Smooth muscle cell (in vitro differentiated cells): ENCODE measurements around the gene NADSYN1. TPM values are rescaled to one million over a fixed set of nuclear protein-coding genes. Genes with fewer than 3 reads are reported as not detected.

ENCODE experiments used
- DNase-seq: peaks from one replicate; lab custom pipeline; 2025; ENCODE audit not compliant: unreplicated experiment; lab: John Stamatoyannopoulos, UW
- H2AFZ ChIP-seq: fragments of 200-600 bp; sonication (generic); 2 replicates; pipeline ENCODE4 v1.6.0; 2016; ENCODE audit warnings: antibody characterized with exemption, low read depth, mild to moderate bottlenecking
- H3F3A ChIP-seq: fragments of 200-600 bp; sonication (generic); 2 replicates; pipeline ENCODE4 v1.6.0; 2017; ENCODE audit warnings: antibody characterized with exemption, low read depth
- H3K27ac ChIP-seq: fragments of 200-600 bp; sonication (generic); 2 replicates; pipeline ENCODE4 v1.5.1; 2016; ENCODE audit warnings: low read depth, mild to moderate bottlenecking
- H3K27me3 ChIP-seq: fragments of 200-600 bp; sonication (generic); 2 replicates; pipeline ENCODE4 v1.6.1; 2016; ENCODE audit warnings: low read depth, mild to moderate bottlenecking
- H3K36me3 ChIP-seq: fragments of 200-600 bp; sonication (generic); 2 replicates; pipeline ENCODE4 v1.5.1; 2016; ENCODE audit warnings: low read depth
- H3K4me1 ChIP-seq: fragments of 200-600 bp; sonication (generic); 2 replicates; pipeline ENCODE4 v1.5.1; 2016; ENCODE audit warnings: low read depth
- H3K4me2 ChIP-seq: fragments of 200-600 bp; sonication (generic); 2 replicates; pipeline ENCODE4 v1.6.0; 2016; ENCODE audit warnings: mild to moderate bottlenecking
- H3K4me3 ChIP-seq: fragments of 200-600 bp; sonication (generic); 2 replicates; pipeline ENCODE4 v1.5.1; 2016; ENCODE audit warnings: mild to moderate bottlenecking
- H3K79me2 ChIP-seq: fragments of 200-600 bp; sonication (generic); 2 replicates; pipeline ENCODE4 v1.6.0; 2016; ENCODE audit warnings: low read depth, mild to moderate bottlenecking
- H3K9ac ChIP-seq: fragments of 200-600 bp; sonication (generic); 2 replicates; pipeline ENCODE4 v1.6.0; 2016; ENCODE audit warnings: low read depth
- H3K9me3 ChIP-seq: fragments of 200-600 bp; sonication (generic); replicated peaks from 2 replicates; pipeline ENCODE4 v1.5.1; 2016; ENCODE audit warnings: low read depth
- H4K20me1 ChIP-seq: fragments of 200-600 bp; sonication (generic); 2 replicates; pipeline ENCODE4 v1.6.0; 2016; ENCODE audit warnings: low read depth
- CTCF ChIP-seq: fragments of 200-600 bp; sonication (generic); IDR thresholded peaks from 2 replicates; pipeline ENCODE4 v1.5.1; 2017; ENCODE audit warnings: borderline replicate concordance, mild to moderate bottlenecking, antibody characterized with exemption; ENCODE audit not compliant: insufficient read depth, poor library complexity, severe bottlenecking
- WGBS: methylation state at CpG from one replicate; pipeline ENCODE4 v1.1.7; 2016; ENCODE audit warnings: low lambda C conversion rate; 5-methylcytosine and 5-hydroxymethylcytosine counted together
- polyA plus RNA-seq: library from polyadenylated mRNA; unstranded; fragments of >200 nt; fragmentation: Nextera tagmentation; extraction: Ambion mirVana; gene quantifications from 2 replicates; pipeline ENCODE4 v1.2.1, GENCODE V29; 2016
- total RNA-seq: library from RNA; depleted of rRNA; stranded (reverse); fragments of >200 nt; gene quantifications from 2 replicates; pipeline ENCODE4 v1.2.3, GENCODE V29; 2014

NADSYN1 gene
- total and polyA plus RNA-seq, 2 experiments from 2014 or later: 30.2 to 33.8 TPM

GRCh38 chr11:71408826-71409225 is 44.2 kb upstream of the NADSYN1 start:
- H3F3A ChIP-seq: no peaks in the 10 kb centered on the region

GRCh38 chr11:71410363-71410966 is 42.5 kb upstream of the NADSYN1 start:
- Histone ChIP-seq H3K36me3 (no peaks in the 10 kb centered on the region), H3K9me3 (no peaks in the 10 kb centered on the region), H3K4me3 (no peak overlapping the region), H3K9ac (no peak overlapping the region), H4K20me1 (no peaks in the 10 kb centered on the region), H3F3A (no peaks in the 10 kb centered on the region), H3K4me1 (no peaks in the 10 kb centered on the region), H3K27me3 (peaks cover 4% of the 10 kb centered on the region), H3K4me2 (no peak overlapping the region), H2AFZ (no peak overlapping the region), H3K79me2 (no peaks in the 10 kb centered on the region), H3K27ac (no peak overlapping the region)
- 87% methylated on average over 7 of the region's 7 CpGs for WGBS
- no peak for TF ChIP-seq CTCF
- DNase-seq: no peak

More at GRCh38 chr11:71408826-71409225, 44.2 kb upstream of the NADSYN1 start:
- Histone ChIP-seq H3K9me3 (no peaks in the 10 kb centered on the region), H3K4me3 (no peak overlapping the region), H3K79me2 (no peaks in the 10 kb centered on the region), H3K4me2 (no peak overlapping the region), H3K9ac (no peak overlapping the region), H4K20me1 (no peaks in the 10 kb centered on the region), H3K4me1 (no peaks in the 10 kb centered on the region), H3K27ac (no peak overlapping the region), H2AFZ (no peak overlapping the region), H3K27me3 (peaks cover 4% of the 10 kb centered on the region), H3K36me3 (no peaks in the 10 kb centered on the region)
- DNase-seq: no peak
- WGBS: 87% methylated on average over 7 of the region's 7 CpGs
- TF ChIP-seq CTCF: no peak

DNA sequence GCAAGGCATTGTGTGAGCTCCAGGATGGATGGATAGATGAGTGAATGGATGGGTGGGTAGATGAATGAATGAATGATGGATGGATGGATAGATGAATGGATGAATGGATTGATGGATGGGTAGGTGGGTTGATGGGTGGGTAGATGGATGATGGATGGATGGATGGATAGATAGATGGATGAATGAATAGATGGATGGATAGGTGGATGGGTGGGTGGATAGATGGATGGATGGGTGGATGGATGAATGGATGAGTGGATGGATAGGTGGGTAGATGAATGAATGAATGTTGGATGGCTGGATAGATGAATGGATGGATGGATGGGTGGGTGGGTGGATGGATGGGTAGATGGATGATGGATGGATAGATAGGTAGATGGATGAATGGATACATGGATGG is 38.4 kb upstream of the NADSYN1 start:
- no peaks in the 10 kb centered on the region for H3F3A ChIP-seq

More for the DNA sequence above, 38.4 kb upstream of the NADSYN1 start:
- H3K9ac ChIP-seq: no peak overlapping the region
- DNase-seq: no peak
- H3K36me3 ChIP-seq: no peaks in the 10 kb centered on the region
- H4K20me1 ChIP-seq: no peaks in the 10 kb centered on the region
- no peak overlapping the region for H3K4me3 ChIP-seq
- H3K4me2 ChIP-seq: no peak overlapping the region
- H3K27me3 ChIP-seq: peaks cover 7% of the 10 kb centered on the region
- no peaks in the 10 kb centered on the region for H3K79me2 ChIP-seq
- no peaks in the 10 kb centered on the region for H3K9me3 ChIP-seq
- no peak overlapping the region for H3K27ac ChIP-seq
- H3K4me1 ChIP-seq: no peaks in the 10 kb centered on the region
- no peak overlapping the region for H2AFZ ChIP-seq
- TF ChIP-seq CTCF: no peak
